Measurements from ENCODE around the gene OR52K1.

- TF ChIP-seq POLR2A (IDR thresholded peaks at IDR 0.05) (no peak), CTCF (IDR thresholded peaks at IDR 0.05) (no peak), POLR2AphosphoS5 (IDR thresholded peaks at IDR 0.05) (no peak)
These were observed 27.0 kb upstream of the OR52K1 start for GRCh38 chr11:4455419-4455818.
